Left ventricle myocardium superior (tissue), 1 donor: ENCODE results near the gene CLCF1. TPM values are rescaled to one million over a fixed set of nuclear protein-coding genes. Genes with fewer than 3 reads are reported as not detected.
A peak's percentile ranks its signal among the peaks of the same experiment; 100 is the strongest.
"Not testable (repeated sequence)": the region's sequence is repeated elsewhere in the genome, so short reads cannot be mapped to it uniquely, and the experiment has no call there.

Experiments
- ATAC-seq: fragments of 200-7000 bp; cut with Tn5 transposase; one replicate; pipeline ENCODE4 v1.9.1; 2020; ENCODE audit warnings: mild to moderate bottlenecking, moderate library complexity
- DNase-seq: peaks from one replicate; pipeline ENCODE4 v3.0.0-alpha.2; 2020
- intact Hi-C: fragments of 100-400 bp; cut with micrococcal nuclease; formaldehyde crosslinking; loops from one replicate; pipeline ENCODE4 v1.11.0; 2022
- total RNA-seq: library from RNA; stranded (reverse); fragmentation: NEBNext Ultra II Directional; extraction: Animal tissue kit (Norgen Biotek cat#: 25700); gene quantifications from one replicate; pipeline ENCODE4 v1.2.1, GENCODE V29; 2021
- donor health status: DM: no; HTN: yes; CAD: no; lungs with severe emphysema.

Gene CLCF1
- total RNA-seq, 1 donor from 2014 or later: 0.89 TPM

DNA sequence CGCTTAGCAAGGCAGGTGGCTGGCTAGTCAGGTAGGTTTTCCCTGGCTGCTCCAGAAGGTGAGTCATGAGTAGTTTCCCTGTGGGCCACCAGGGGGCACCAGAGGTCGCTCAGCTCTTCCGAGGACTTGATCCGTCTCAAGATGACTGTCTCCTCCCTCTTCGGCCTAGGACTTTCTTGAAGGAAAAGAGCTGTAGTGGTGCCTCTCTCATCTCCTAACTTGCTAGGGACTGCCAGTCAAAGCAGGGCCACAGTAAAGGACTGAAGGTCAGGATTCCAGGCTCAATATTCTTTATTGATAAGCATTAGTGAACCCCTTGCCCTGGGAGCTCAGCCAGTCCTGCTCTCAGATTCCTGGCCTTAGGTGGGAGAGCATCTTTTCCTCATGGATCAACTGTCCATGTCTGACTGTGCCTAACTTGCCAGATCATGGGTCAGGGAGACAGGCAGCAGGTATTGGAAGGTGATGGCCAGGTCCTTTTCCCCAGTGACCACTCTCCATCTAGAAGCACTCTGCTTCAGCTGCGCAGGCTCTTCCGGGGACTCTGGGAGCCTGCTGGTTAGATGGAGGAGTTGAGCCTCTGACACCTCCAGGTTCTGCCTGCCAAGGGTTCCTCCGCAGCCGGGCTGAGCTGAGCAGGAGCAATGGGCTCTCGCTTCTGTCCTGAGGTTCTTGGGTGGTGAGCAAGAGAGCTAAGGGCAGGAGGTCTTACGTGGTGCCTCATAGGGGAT is 22.0 kb downstream of the CLCF1 start:
- ATAC-seq: peak; percentile 4
- intact Hi-C loops: no loop called here
- DNase-seq: peak; percentile 75

GRCh38 chr11:67349928-67350465 is 23.4 kb downstream of the CLCF1 start:
- intact Hi-C loops: no loop called here
- DNase-seq (no peak), ATAC-seq (no peak)

GRCh38 chr11:67349457-67349856 is 23.9 kb downstream of the CLCF1 start:
- intact Hi-C loops: no loop called here
- ATAC-seq (no peak), DNase-seq (no peak)

DNA sequence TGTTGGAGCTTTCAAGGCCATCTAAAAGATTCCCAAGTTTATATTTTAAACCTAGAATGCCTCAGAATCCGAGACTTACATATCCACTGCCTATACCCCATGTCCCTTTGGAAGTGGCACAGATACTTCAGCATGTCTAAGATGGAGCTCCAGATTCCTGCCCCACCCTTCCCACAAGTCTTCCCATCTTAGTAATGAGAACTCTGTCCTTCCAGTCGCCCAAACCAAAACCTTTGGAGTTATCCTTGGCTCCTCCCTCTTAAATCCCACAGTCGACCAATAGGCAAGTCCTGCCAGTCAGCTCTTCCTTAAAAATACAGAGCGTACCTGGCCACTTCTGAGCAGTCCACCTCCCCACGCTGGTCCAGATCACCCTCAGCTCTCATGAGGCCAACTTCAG is 24.4 kb downstream of the CLCF1 start:
- DNase-seq: no peak
- intact Hi-C loops: no loop called here
- ATAC-seq: no peak

GRCh38 chr11:67347964-67348749 is 25.2 kb downstream of the CLCF1 start:
- no peak for DNase-seq
- intact Hi-C loops: no loop called here
- no peak for ATAC-seq

- intact Hi-C loops: no loop called here
- ATAC-seq (no peak), DNase-seq (no peak)
These were observed 27.2 kb downstream of the CLCF1 start for GRCh38 chr11:67345920-67346819.

- ATAC-seq: no peak
- intact Hi-C loops: no loop called here
- no peak for DNase-seq
These were observed 28.0 kb downstream of the CLCF1 start for GRCh38 chr11:67345247-67345919.

- ATAC-seq: no peak
- intact Hi-C loops: no loop called here
- no peak for DNase-seq
These were observed 29.1 kb downstream of the CLCF1 start for GRCh38 chr11:67344264-67344663.

DNA sequence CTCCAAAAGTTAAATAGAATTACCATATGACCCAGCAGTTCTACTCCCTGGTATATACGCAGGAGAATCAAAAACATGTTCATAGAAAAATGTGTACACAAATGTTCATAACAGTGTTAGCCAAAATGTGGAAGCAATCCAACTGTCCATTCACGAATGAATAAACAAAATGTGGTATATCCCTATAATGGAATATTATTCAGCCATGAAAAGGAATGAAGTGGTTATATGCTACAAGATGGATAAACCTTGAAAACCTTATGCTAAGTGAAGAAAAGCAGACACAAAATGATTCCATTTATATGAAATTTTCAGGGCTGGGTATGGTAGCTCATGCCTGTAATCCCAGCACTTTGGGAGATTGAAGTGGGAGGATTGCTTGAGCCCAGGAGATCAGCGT is 36.1 kb downstream of the CLCF1 start:
- no peak for ATAC-seq
- intact Hi-C loops: no loop called here
- no peak for DNase-seq

GRCh38 chr11:67332081-67332691 is 41.2 kb downstream of the CLCF1 start:
- ATAC-seq (no peak), DNase-seq (no peak)
- intact Hi-C loops: no loop called here

DNA sequence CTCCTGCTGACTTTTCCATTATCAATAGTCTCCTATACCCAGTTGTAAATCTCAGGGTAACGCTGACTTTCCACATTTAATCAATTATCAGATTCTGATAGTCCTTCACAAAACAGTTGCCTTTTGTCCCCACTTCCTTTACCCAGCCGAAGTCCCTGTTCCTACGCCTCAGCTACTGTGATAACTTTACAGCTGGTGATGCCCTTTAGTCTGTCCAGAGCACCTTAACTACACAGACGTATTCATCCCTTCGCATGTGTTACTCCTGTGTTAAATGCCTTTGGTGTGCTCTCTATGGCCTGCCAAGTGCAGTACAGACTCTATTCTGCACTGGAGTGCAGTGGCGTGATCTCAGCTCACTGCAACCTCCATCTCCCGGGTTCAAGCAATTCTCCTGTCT is 49.9 kb downstream of the CLCF1 start:
- intact Hi-C loops: no loop called here
- ATAC-seq (no peak), DNase-seq (no peak)

DNA sequence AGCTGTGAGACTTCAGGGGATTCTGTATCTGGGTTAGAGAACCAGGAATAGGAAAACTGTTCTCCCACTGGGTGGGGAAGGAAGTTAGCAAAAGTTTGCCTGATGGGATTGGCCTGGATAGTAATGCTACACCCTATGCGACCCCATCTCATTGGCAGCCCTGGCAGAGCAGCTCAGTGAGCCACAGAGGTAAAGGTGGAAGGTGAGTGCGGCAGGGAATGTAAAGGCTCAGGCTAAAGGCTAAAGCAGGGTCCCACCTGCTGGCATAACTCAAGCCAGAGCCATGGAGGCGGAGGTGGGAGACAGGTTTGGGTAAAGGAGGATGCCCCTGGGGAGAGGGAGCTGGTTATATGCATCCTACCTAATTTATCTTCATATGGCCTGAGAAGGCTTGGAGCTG is 51.3 kb downstream of the CLCF1 start:
- ATAC-seq (no peak), DNase-seq (no peak)
- intact Hi-C loops: no loop called here

DNA sequence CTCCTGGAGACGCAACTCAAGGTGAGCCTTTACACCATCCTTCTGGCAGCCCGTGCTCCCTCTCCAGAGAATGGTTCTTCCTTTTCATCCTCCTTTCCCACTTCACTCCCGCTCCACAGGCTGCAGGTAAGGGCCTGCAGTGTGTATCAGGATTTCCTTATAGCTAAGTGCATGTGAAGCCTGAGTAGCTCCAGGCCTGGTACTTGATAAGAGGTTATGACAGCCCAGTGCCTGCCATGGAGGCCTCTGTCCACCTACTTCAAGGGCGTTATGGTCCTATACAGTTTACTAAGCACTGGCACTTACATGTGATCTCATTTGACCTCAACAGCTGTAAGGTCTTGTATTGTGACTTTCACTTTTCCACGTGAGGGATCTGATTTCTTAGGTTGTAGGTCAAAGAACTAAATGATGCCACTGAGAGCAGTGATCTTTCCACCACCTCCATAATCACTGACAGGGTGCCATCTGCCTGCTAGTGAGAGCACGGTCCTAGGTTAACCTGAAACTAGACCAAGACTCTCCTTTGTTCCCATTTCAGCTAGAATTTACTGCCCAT is 52.0 kb downstream of the CLCF1 start:
- no peak for ATAC-seq
- intact Hi-C loops: no loop called here
- no peak for DNase-seq

DNA sequence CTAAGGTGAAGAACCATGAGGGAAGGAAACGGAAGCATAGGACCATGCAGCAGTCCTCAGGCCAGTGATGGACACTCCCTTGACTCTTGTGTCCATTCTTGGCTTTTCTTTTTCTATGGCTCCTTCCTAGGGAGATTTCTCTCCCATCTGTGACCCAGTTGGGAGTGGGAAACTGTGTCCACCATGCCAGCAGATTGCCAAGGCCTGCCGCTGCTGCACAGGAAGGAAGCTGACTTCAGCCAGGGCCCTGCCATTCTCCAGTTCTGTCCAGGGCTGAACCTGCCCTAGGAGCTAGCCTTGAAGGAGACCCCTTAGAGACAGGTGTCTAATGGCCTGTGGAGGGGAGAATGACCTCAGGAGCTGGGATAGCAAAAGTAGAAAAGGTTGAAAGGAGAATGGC is 52.7 kb downstream of the CLCF1 start:
- DNase-seq (no peak), ATAC-seq (no peak)
- intact Hi-C loops: no loop called here

DNA sequence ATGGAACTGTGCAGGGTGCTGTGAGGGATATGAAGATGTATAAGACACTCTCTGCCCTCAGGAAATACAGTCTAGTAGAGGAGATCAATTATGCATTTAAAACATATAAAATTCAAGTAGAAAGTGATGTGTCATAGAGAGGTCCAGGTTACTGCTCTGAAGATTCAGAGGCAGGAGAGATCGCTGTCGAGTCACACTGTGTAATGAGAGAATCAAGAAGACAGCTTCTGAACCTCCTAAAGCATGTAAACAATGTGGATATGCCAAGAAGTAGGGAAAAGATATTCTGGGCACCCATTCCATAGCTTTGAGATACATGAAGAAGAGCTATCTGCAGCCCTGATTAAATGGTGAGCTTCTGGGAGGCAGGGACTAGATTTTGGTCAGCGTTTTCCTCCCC is 53.4 kb downstream of the CLCF1 start:
- DNase-seq (no peak), ATAC-seq (no peak)
- intact Hi-C loops: no loop called here

GRCh38 chr11:67318876-67319275 is 54.5 kb downstream of the CLCF1 start:
- intact Hi-C loops: loop anchor here (5.0 kb wide), 1 partner anchor 57 kb away; no protein-coding TSS in a partner anchor
- DNase-seq, ATAC-seq: not testable (repeated sequence)

- intact Hi-C loops: loop anchor here (5.0 kb wide), 1 partner anchor 56 kb away; no protein-coding TSS in a partner anchor
- ATAC-seq: peak; percentile 34
- DNase-seq: no peak
These were observed 55.4 kb downstream of the CLCF1 start for GRCh38 chr11:67317888-67318555.
